Measurements from ENCODE around the gene CLCN5. TPM values are rescaled to one million over a fixed set of nuclear protein-coding genes. Genes with fewer than 3 reads are reported as not detected.

The CLCN5 gene
- total RNA-seq, 4 donors from 2014 or later: 2.7 to 4.4 (median 3.6) TPM

- WGBS: 72% methylated on average over 3 of the region's 3 CpGs
- Histone ChIP-seq H3K27ac (replicated peaks in 1 of 4) (no peak overlapping the region), H3K4me1 (no peaks in the 10 kb centered on the region), H3K27me3 (no peaks in the 10 kb centered on the region), H3K9me3 (no peaks in the 10 kb centered on the region), H3K36me3 (peaks cover 0 to 14% (median 4%) of the 10 kb centered on the region in 4 donors), H3K4me3 (no peak overlapping the region)
- DNase-seq (ENCODE audit: extremely low spot score): no peak
- TF ChIP-seq POLR2AphosphoS5 (IDR thresholded peaks at IDR 0.05) (no peak), EP300 (IDR thresholded peaks at IDR 0.05) (no peak), POLR2A (IDR thresholded peaks at IDR 0.05; ENCODE audit: low read depth) (no peak), CTCF (IDR thresholded peaks at IDR 0.05) (no peak)
- intact Hi-C loops (cut with DNase I): loop anchor here (10.0 kb wide), 1 partner anchor 174 kb away; no protein-coding TSS in a partner anchor
Measured at GRCh38 chrX:50088645-50089044, 166.2 kb downstream of the CLCN5 start.

GRCh38 chrX:50093625-50094024 lies 171.2 kb downstream of the CLCN5 start:
- Histone ChIP-seq H3K27me3 (no peaks in the 10 kb centered on the region), H3K9me3 (no peaks in the 10 kb centered on the region), H3K27ac (replicated peaks in 1 of 4) (no peak overlapping the region), H3K4me1 (no peaks in the 10 kb centered on the region), H3K36me3 (peaks cover 0 to 8% (median 3%) of the 10 kb centered on the region in 4 donors), H3K4me3 (no peak overlapping the region)
- no peak for DNase-seq (ENCODE audit: extremely low spot score)
- WGBS: 81% methylated on average over 4 of the region's 4 CpGs
- no peak for TF ChIP-seq POLR2AphosphoS5 (IDR thresholded peaks at IDR 0.05)
- TF ChIP-seq CTCF (IDR thresholded peaks at IDR 0.05): no peak
- TF ChIP-seq POLR2A (IDR thresholded peaks at IDR 0.05; ENCODE audit: low read depth): no peak
- no peak for TF ChIP-seq EP300 (IDR thresholded peaks at IDR 0.05)
- intact Hi-C loops (cut with DNase I): no loop called here

- no peaks in the 10 kb centered on the region for H3K4me1 ChIP-seq
- DNase-seq (ENCODE audit: extremely low spot score): no peak
- H3K9me3 ChIP-seq: no peaks in the 10 kb centered on the region
- 65% methylated on average over 4 of the region's 4 CpGs for WGBS
- TF ChIP-seq CTCF (IDR thresholded peaks at IDR 0.05) (no peak), POLR2A (IDR thresholded peaks at IDR 0.05; ENCODE audit: low read depth) (no peak), EP300 (IDR thresholded peaks at IDR 0.05) (no peak), POLR2AphosphoS5 (IDR thresholded peaks at IDR 0.05) (no peak)
- peaks cover 0 to 2% (median 0%) of the 10 kb centered on the region in 4 donors for H3K36me3 ChIP-seq
- no peaks in the 10 kb centered on the region for H3K27me3 ChIP-seq
- intact Hi-C loops (cut with DNase I): no loop called here
- no peak overlapping the region for H3K27ac ChIP-seq (replicated peaks in 1 of 4)
- no peak overlapping the region for H3K4me3 ChIP-seq
Measured at GRCh38 chrX:50097071-50097470, 174.7 kb downstream of the CLCN5 start.

- no peaks in the 10 kb centered on the region for H3K4me1 ChIP-seq
- no peak overlapping the region for H3K4me3 ChIP-seq
- no peak for TF ChIP-seq CTCF (IDR thresholded peaks at IDR 0.05)
- no peak for TF ChIP-seq POLR2A (IDR thresholded peaks at IDR 0.05; ENCODE audit: low read depth)
- no peak for TF ChIP-seq EP300 (IDR thresholded peaks at IDR 0.05)
- TF ChIP-seq POLR2AphosphoS5 (IDR thresholded peaks at IDR 0.05): no peak
- WGBS: 64% methylated on average over 3 of the region's 3 CpGs
- no peak overlapping the region for H3K27ac ChIP-seq (replicated peaks in 1 of 4)
- intact Hi-C loops (cut with DNase I): no loop called here
- H3K36me3 ChIP-seq: no peaks in the 10 kb centered on the region
- DNase-seq (ENCODE audit: extremely low spot score): no peak
- H3K27me3 ChIP-seq: no peaks in the 10 kb centered on the region
- no peaks in the 10 kb centered on the region for H3K9me3 ChIP-seq
Measured at GRCh38 chrX:50098241-50098640, 175.8 kb downstream of the CLCN5 start.

GRCh38 chrX:50098749-50099148 lies 176.4 kb downstream of the CLCN5 start:
- intact Hi-C loops (cut with DNase I): no loop called here
- H3K4me1 ChIP-seq: no peaks in the 10 kb centered on the region
- no peaks in the 10 kb centered on the region for H3K36me3 ChIP-seq
- no peaks in the 10 kb centered on the region for H3K9me3 ChIP-seq
- no peak overlapping the region for H3K27ac ChIP-seq (replicated peaks in 1 of 4)
- no peak for DNase-seq (ENCODE audit: extremely low spot score)
- no peak for TF ChIP-seq CTCF (IDR thresholded peaks at IDR 0.05)
- no peak for TF ChIP-seq EP300 (IDR thresholded peaks at IDR 0.05)
- no peak for TF ChIP-seq POLR2A (IDR thresholded peaks at IDR 0.05; ENCODE audit: low read depth)
- no peak for TF ChIP-seq POLR2AphosphoS5 (IDR thresholded peaks at IDR 0.05)
- no peak overlapping the region for H3K4me3 ChIP-seq
- no peaks in the 10 kb centered on the region for H3K27me3 ChIP-seq
- WGBS: 93% methylated on average over 5 of the region's 5 CpGs

All from esophagus muscularis mucosa (tissue), 4 donors.